Measurements from ENCODE around the gene TAX1BP3. TPM values are rescaled to one million over a fixed set of nuclear protein-coding genes. Genes with fewer than 3 reads are reported as not detected.
"Not testable (repeated sequence)": the region's sequence is repeated elsewhere in the genome, so short reads cannot be mapped to it uniquely, and the experiment has no call there.

The TAX1BP3 gene
- 158 TPM for total RNA-seq

- DNase-seq (ENCODE audit: low spot score) = peak; percentile 99
Measured at GRCh38 chr17:3668279-3669084, at the start of gene TAX1BP3, which contains the start of gene EMC6. TAX1BP3 (minus strand) TSS chr17:3668578; CDS start chr17:3668526, 52 bp downstream. EMC6 (plus strand) TSS chr17:3668812; CDS start chr17:3669147, 335 bp downstream.

DNA sequence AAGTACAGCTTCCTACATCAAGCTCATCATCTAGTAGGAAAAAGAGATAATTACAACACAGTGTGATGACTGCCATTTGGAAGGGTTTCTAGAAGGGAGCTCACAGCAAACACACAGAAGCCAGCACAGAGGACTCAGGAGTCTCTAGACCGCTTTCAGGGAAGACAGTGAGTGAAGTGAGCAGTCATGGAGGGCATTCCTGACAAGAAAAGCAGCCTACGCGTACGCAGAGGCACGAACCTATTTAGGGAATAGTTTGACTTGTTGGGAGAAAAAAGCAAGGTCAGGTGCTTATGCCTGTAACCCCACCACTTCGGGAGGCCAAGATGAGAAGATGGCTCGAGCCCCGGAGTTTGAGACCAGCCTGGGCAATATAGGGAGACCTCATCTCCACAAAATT is 46.9 kb upstream of the TAX1BP3 start:
- DNase-seq (ENCODE audit: low spot score) = no peak

- no peak for DNase-seq (ENCODE audit: low spot score)
Measured at GRCh38 chr17:3712811-3713463, 44.6 kb upstream of the TAX1BP3 start.

GRCh38 chr17:3710951-3711383 is 42.6 kb upstream of the TAX1BP3 start:
- DNase-seq (ENCODE audit: low spot score) = peak; percentile 19

GRCh38 chr17:3708366-3708765 is 40.0 kb upstream of the TAX1BP3 start:
- no peak for DNase-seq (ENCODE audit: low spot score)

- not testable (repeated sequence) for DNase-seq (ENCODE audit: low spot score)
Measured at GRCh38 chr17:3705718-3705984, 37.3 kb upstream of the TAX1BP3 start.

GRCh38 chr17:3704931-3705717 is 36.7 kb upstream of the TAX1BP3 start:
- no peak for DNase-seq (ENCODE audit: low spot score)

DNA sequence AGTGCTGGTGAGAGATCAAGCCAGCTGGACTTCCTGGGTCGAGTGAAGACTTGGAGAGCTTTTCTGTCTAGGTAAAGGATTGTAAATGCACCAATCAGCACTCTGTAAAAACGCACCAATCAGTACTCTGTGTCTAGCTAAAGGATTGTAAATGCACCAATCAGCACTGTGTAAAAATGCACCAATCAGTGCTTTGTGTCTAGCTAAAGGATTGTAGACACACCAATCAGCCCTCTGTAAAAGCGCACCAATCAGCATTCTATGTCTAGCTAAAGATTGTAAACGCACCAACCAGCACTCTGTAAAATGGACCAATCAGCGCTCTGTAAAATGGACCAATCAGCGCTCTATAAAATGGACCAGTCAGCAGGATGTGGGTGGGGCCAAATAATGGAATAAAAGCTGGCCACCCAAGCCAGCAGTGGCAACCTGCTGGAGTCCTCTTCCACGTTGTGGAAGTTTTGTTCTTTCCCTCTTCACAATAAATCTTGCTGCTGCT is 33.7 kb upstream of the TAX1BP3 start:
- DNase-seq (ENCODE audit: low spot score) = not testable (repeated sequence)

DNA sequence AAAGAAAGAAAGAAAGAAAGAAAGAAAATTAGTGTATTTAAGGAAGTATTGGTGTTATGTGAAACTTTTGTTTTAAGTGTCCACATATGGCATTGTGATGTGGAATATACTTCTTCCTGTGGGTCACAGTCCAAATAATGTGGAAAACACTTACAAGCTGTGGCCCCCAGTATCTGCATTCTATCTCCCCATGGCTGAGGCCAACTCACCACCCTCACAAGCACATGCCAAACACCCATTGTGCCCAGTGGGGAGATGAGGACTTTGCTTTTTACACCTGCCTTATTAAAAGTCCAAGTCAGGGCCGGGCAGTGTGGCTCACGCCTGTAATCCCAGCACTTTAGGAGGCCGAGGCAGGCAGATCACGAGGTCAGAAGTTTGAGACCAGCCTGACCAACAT is 31.6 kb upstream of the TAX1BP3 start:
- DNase-seq (ENCODE audit: low spot score) = no peak

DNA sequence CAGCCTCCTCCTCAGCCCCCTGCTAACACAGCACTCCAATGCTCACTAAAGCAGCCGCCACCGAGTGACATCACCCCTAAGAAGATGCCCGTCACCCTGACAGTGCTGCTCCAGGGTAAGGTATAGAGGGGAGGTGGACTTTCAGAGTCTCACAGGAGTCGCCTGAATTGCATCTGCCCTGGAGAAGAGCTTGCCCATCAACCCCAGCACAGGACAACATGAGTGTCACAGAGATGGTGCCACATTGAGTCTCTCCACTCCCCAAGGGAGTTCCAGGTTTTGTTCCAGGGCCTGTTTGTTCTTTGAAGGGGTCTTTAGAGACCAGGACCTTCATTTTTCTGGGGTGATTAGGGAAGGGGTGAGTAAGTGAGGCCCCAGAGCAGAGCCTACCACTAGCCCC is 29.8 kb upstream of the TAX1BP3 start:
- no peak for DNase-seq (ENCODE audit: low spot score)

- DNase-seq (ENCODE audit: low spot score) = no peak
Measured at GRCh38 chr17:3697103-3697476, 28.7 kb upstream of the TAX1BP3 start.

- no peak for DNase-seq (ENCODE audit: low spot score)
Measured at GRCh38 chr17:3695723-3696411, 27.5 kb upstream of the TAX1BP3 start, which contains the start of gene P2RX5. P2RX5 (minus strand) TSS chr17:3696155; CDS start chr17:3696005, 150 bp downstream.

GRCh38 chr17:3695129-3695722 is 26.8 kb upstream of the TAX1BP3 start:
- no peak for DNase-seq (ENCODE audit: low spot score)

GRCh38 chr17:3693829-3694231 is 25.5 kb upstream of the TAX1BP3 start:
- no peak for DNase-seq (ENCODE audit: low spot score)

GRCh38 chr17:3693141-3693540 is 24.8 kb upstream of the TAX1BP3 start:
- no peak for DNase-seq (ENCODE audit: low spot score)

GRCh38 chr17:3692346-3692745 is 24.0 kb upstream of the TAX1BP3 start:
- no peak for DNase-seq (ENCODE audit: low spot score)

- DNase-seq (ENCODE audit: low spot score) = no peak
Measured at GRCh38 chr17:3691617-3692067, 23.3 kb upstream of the TAX1BP3 start.

DNA sequence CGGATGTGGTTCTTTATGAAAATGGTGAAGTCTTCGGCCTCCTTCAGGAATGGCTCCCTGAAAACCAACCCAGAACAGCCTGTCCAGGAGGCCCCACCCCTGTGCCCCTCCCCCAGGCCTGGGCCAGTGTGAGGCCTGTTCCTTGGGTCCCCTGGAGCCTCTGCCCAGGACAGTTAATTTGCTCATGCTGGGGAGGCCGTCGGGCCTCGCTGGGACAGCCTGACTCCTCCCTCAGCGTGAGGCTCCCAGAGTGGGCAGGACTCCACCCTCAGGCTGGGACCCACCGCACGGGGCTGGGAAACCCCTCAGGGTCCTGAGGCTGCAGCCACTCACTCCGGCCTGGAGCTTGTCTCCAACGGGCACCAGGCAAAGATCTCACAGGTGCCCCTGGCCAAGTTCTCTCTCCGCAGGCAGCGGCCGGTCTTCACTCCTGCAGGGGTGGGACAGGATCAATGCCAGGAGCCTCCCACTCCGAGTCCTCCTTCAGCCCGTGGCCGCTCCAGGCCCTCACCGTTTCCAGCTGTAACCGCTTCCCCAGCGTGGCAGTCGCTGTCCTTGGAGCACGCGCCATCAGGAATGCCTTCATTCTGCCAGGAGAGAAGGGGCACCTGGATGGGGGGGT is 21.8 kb upstream of the TAX1BP3 start:
- DNase-seq (ENCODE audit: low spot score) = no peak

DNA sequence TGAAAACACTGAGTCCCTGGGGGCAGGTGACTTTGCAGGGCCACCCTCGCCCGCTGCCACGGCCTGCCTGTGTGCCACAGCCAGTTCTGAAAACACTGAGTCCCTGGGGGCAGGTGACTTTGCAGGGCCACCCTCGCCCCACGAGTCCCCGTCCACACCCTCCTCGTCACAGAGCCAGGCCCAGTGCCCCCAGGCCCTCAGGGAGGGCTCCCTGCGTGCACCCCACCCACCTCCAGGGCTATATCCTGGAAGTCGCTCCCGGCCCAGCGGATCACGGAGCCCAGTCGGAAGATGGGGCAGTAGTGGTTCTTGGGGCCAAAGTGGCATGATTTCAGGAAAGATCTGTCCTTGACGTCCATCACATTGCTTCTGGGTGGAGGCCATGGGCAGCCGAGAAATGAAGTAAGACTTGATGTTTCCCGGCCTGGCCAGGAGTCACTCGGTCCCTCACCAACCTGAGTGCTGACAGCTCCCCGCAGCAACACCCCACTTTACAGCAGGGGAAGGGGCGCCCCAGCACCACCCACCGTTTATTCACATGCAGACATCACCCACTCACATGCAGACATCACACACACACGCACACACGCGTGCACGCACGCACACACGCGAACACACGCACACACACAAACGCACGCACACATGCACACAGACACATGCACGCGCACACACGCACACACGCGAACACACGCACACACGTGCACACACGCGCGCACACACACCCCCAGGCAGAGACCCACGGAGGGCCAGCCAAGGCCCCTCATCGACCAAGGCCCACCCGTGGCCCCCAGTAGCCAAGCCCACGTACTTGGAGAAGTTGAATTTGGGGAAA is 21.1 kb upstream of the TAX1BP3 start:
- no peak for DNase-seq (ENCODE audit: low spot score)

- no peak for DNase-seq (ENCODE audit: low spot score)
Measured at GRCh38 chr17:3688852-3689261, 20.5 kb upstream of the TAX1BP3 start.
